ENCODE measurements around the gene ASB12. TPM values are rescaled to one million over a fixed set of nuclear protein-coding genes. Genes with fewer than 3 reads are reported as not detected.

The ASB12 gene
- total and polyA plus RNA-seq, 8 donors = 0.12 to 0.21 (median 0.15) TPM; not detected in 3

GRCh38 chrX:64192673-64193072 is 37.7 kb downstream of the ASB12 start:
- DNase-seq = no peak
- Histone ChIP-seq H3K27me3 (no peaks in the 10 kb centered on the region), H3K9me3 (no peaks in the 10 kb centered on the region), H3K4me1 (no peaks in the 10 kb centered on the region), H3K27ac (no peak overlapping the region), H3K4me3 (no peak overlapping the region), H3K36me3 (peaks cover 0 to 3% (median 0%) of the 10 kb centered on the region in 3 donors)
- intact Hi-C loops (cut with DNase I) = no loop called here
- WGBS, 2 donors = 75 to 88% methylated on average over 5 of the region's 5 CpGs
- no peak for ATAC-seq
- FAIRE-seq = no peak
- TF ChIP-seq CTCF (IDR thresholded peaks at IDR 0.05) = no peak

- FAIRE-seq (no peak), DNase-seq (no peak), ATAC-seq (no peak)
- Histone ChIP-seq H3K4me3 (no peak overlapping the region), H3K27me3 (no peaks in the 10 kb centered on the region), H3K27ac (no peak overlapping the region), H3K9me3 (no peaks in the 10 kb centered on the region), H3K4me1 (no peaks in the 10 kb centered on the region), H3K36me3 (peaks cover 0 to 3% (median 0%) of the 10 kb centered on the region in 3 donors)
- intact Hi-C loops (cut with DNase I) = no loop called here
- 80 to 93% methylated on average over 3 of the region's 3 CpGs for WGBS, 2 donors
- TF ChIP-seq CTCF (IDR thresholded peaks at IDR 0.05) = no peak
Measured at GRCh38 chrX:64192040-64192439, 38.4 kb downstream of the ASB12 start.

- Histone ChIP-seq H3K4me3 (no peak overlapping the region), H3K27me3 (no peaks in the 10 kb centered on the region), H3K27ac (no peak overlapping the region), H3K4me1 (no peaks in the 10 kb centered on the region), H3K9me3 (no peaks in the 10 kb centered on the region), H3K36me3 (peaks cover 0 to 3% (median 0%) of the 10 kb centered on the region in 3 donors)
- no peak for TF ChIP-seq CTCF (IDR thresholded peaks at IDR 0.05)
- 86 to 96% methylated on average over 19 of the region's 19 CpGs for WGBS, 2 donors
- DNase-seq (peak in 1 of 6 donors; percentile 53), ATAC-seq (no peak), FAIRE-seq (no peak)
- intact Hi-C loops (cut with DNase I) = no loop called here
Measured at GRCh38 chrX:64191281-64192010, 39.0 kb downstream of the ASB12 start.

GRCh38 chrX:64190136-64190740 is 40.2 kb downstream of the ASB12 start:
- no peak for FAIRE-seq
- ATAC-seq = no peak
- DNase-seq = no peak
- H3K4me3 ChIP-seq = no peak overlapping the region
- WGBS, 2 donors = 82 to 97% methylated on average over 10 of the region's 10 CpGs
- no peak overlapping the region for H3K27ac ChIP-seq
- no peaks in the 10 kb centered on the region for H3K4me1 ChIP-seq
- peaks cover 0 to 3% (median 0%) of the 10 kb centered on the region in 3 donors for H3K36me3 ChIP-seq
- TF ChIP-seq CTCF (IDR thresholded peaks at IDR 0.05) = no peak
- H3K9me3 ChIP-seq = no peaks in the 10 kb centered on the region
- H3K27me3 ChIP-seq = no peaks in the 10 kb centered on the region
- intact Hi-C loops (cut with DNase I) = no loop called here

- peaks cover 0 to 3% (median 0%) of the 10 kb centered on the region in 3 donors for H3K36me3 ChIP-seq
- no peak for TF ChIP-seq CTCF (IDR thresholded peaks at IDR 0.05)
- no peak for FAIRE-seq
- 92 to 97% methylated on average over 3 of the region's 3 CpGs for WGBS, 2 donors
- no peaks in the 10 kb centered on the region for H3K9me3 ChIP-seq
- no peak overlapping the region for H3K4me3 ChIP-seq
- no peaks in the 10 kb centered on the region for H3K4me1 ChIP-seq
- DNase-seq = no peak
- intact Hi-C loops (cut with DNase I) = no loop called here
- no peak overlapping the region for H3K27ac ChIP-seq
- H3K27me3 ChIP-seq = no peaks in the 10 kb centered on the region
- ATAC-seq = no peak
Measured at GRCh38 chrX:64188901-64189300, 41.5 kb downstream of the ASB12 start.

All from pancreas (tissue), 10 donors.